HepG2 (cell line): ENCODE data around the gene SLC25A25. TPM values are rescaled to one million over a fixed set of nuclear protein-coding genes. Genes with fewer than 3 reads are reported as not detected.

Source experiments
- ATAC-seq: fragments of 200-7000 bp; cut with Tn5 transposase; 3 replicates; pipeline ENCODE4 v1.9.1; 2020; ENCODE audit warnings: mild to moderate bottlenecking, moderate library complexity
- BruUV-seq: library from RNA; stranded (reverse); fragments of 400-500 nt; replicated peaks from 2 replicates; lab custom pipeline; 2021; lab: Mats Ljungman, UMichigan
- CTCF ChIA-PET: fragments of 300-600 bp; formaldehyde crosslinking; extraction: SDS; loops from one replicate; lab custom pipeline; 2021; ENCODE audit warnings: low total read pairs, inconsistent platforms, low intra/inter-chr PET ratio; lab: Yijun Ruan, JAX
- POLR2A ChIA-PET: fragments of 350-600 bp; sonication (Branson Sonifier 250); formaldehyde crosslinking; loops from one replicate; lab custom pipeline; 2020; ENCODE audit warnings: antibody characterized with exemption, inconsistent platforms; lab: Yijun Ruan, JAX
- DNase-seq: peaks from one replicate; pipeline ENCODE4 v3.0.0-alpha.2; 2015; ENCODE audit warnings: low spot score
- FAIRE-seq: peaks from 3 replicates; lab custom pipeline; 2011; peaks lifted over from hg19 to GRCh38; lab: Jason Lieb, UNC
- H2AFZ ChIP-seq: one replicate; pipeline ENCODE4 v1.6.1; 2011; ENCODE audit warnings: low read length, inconsistent platforms
- H3K27ac ChIP-seq: fragments of 300-600 bp; 3 replicates; pipeline ENCODE4 v1.8.0; 2011; ENCODE audit warnings: mixed run types, mild to moderate bottlenecking, mixed read lengths, low read length, inconsistent platforms; ENCODE audit not compliant: insufficient read depth; ENCODE audit errors: extremely low read length
- H3K27me3 ChIP-seq, 2 experiments: fragments of 200-600 bp in 1 of 2; 2 replicates in 1 of 2; 3 replicates in 1 of 2; pipeline versions ENCODE4 v1.6.0 to v1.8.0; 2011; ENCODE audit warnings: low read length in 2 of 2, mild to moderate bottlenecking in 2 of 2, moderate library complexity in 2 of 2, inconsistent platforms in 1 of 2; ENCODE audit not compliant: insufficient read depth in 2 of 2, control insufficient read depth in 1 of 2
- H3K36me3 ChIP-seq, 2 experiments: fragments of 200-600 bp in 1 of 2; replicated peaks in 1 of 2; 2 replicates in 1 of 2; 3 replicates in 1 of 2; pipeline versions ENCODE4 v1.5.1 to v1.8.0; 2011; ENCODE audit warnings: low read length in 2 of 2, inconsistent platforms in 1 of 2; ENCODE audit not compliant: insufficient read depth in 2 of 2, control insufficient read depth in 1 of 2
- H3K4me1 ChIP-seq: 2 replicates; pipeline ENCODE4 v1.5.1; 2012; ENCODE audit warnings: low read length, inconsistent platforms; ENCODE audit not compliant: insufficient read depth
- H3K4me2 ChIP-seq: 2 replicates; pipeline ENCODE4 v1.6.0; 2011; ENCODE audit warnings: low read depth, low read length, inconsistent platforms
- H3K4me3 ChIP-seq, 3 experiments: fragments of 200-600 bp in 1 of 3; sonication (generic), shearing (Covaris generic) in 1 of 3; replicated peaks in 1 of 3; 2 replicates each; pipeline ENCODE4 v1.5.1; 2011 to 2016; ENCODE audit warnings: low read length in 3 of 3, inconsistent platforms in 2 of 3, low read depth in 2 of 3, mild to moderate bottlenecking in 2 of 3, control low read depth in 1 of 3, mixed read lengths in 1 of 3; ENCODE audit not compliant: insufficient read depth in 1 of 3
- H3K79me2 ChIP-seq: one replicate; pipeline ENCODE4 v1.6.1; 2011; ENCODE audit warnings: low read length, inconsistent platforms; ENCODE audit not compliant: insufficient read depth
- H3K9ac ChIP-seq: 2 replicates; pipeline ENCODE4 v1.6.0; 2011; ENCODE audit warnings: mild to moderate bottlenecking, low read depth, low read length, inconsistent platforms; ENCODE audit not compliant: insufficient read depth
- H3K9me3 ChIP-seq: 2 replicates; pipeline ENCODE4 v1.5.1; 2012; ENCODE audit warnings: mild to moderate bottlenecking, low read length
- H4K20me1 ChIP-seq: 2 replicates; pipeline ENCODE4 v1.6.0; 2011; ENCODE audit warnings: inconsistent platforms, mild to moderate bottlenecking, low read length, moderate library complexity; ENCODE audit not compliant: insufficient read depth
- GLMP ChIP-seq: sonication (generic); formaldehyde crosslinking; IDR thresholded peaks from 2 replicates; pipeline ENCODE4 v1.9.0; 2021; ENCODE audit warnings: missing genetic modification reagents, mild to moderate bottlenecking, borderline replicate concordance
- NFE2L2 ChIP-seq: fragments of 150-350 bp; IDR thresholded peaks from 2 replicates; pipeline ENCODE4 v1.6.1; 2014; ENCODE audit warnings: low read length
- NRL ChIP-seq: sonication (generic); formaldehyde crosslinking; IDR thresholded peaks from 2 replicates; pipeline ENCODE4 v1.5.0; 2020; ENCODE audit warnings: missing genetic modification reagents, mild to moderate bottlenecking, moderate library complexity, borderline replicate concordance
- POLR2A ChIP-seq, 2 experiments: IDR thresholded peaks; 2 replicates each; pipeline ENCODE4 v1.6.1; 2011; ENCODE audit warnings: low read depth in 2 of 2, low read length in 2 of 2, mild to moderate bottlenecking in 1 of 2, moderate library complexity in 1 of 2; ENCODE audit not compliant: insufficient read depth in 1 of 2
- RFX3 ChIP-seq: IDR thresholded peaks from 2 replicates; pipeline ENCODE4 v1.6.1; 2016; ENCODE audit warnings: missing biosample characterization, missing genetic modification reagents
- TFAP4 ChIP-seq: sonication (generic); IDR thresholded peaks from 2 replicates; pipeline ENCODE4 v1.6.1; 2016; ENCODE audit warnings: low read depth, borderline replicate concordance
- ZNF143 ChIP-seq: sonication (generic); formaldehyde crosslinking; IDR thresholded peaks from 2 replicates; pipeline ENCODE4 v1.4.0; 2020; ENCODE audit warnings: missing genetic modification reagents
- ZNF512 ChIP-seq: sonication (generic); formaldehyde crosslinking; IDR thresholded peaks from 2 replicates; pipeline ENCODE4 v1.4.0; 2020; ENCODE audit warnings: mild to moderate bottlenecking, missing genetic modification reagents
- ZNF570 ChIP-seq: sonication (generic); formaldehyde crosslinking; IDR thresholded peaks from 2 replicates; pipeline ENCODE4 v1.4.0; 2020; ENCODE audit warnings: mild to moderate bottlenecking, missing genetic modification reagents, borderline replicate concordance
- ZNF713 ChIP-seq: sonication (generic); formaldehyde crosslinking; IDR thresholded peaks from 2 replicates; pipeline ENCODE4 v1.4.0; 2020; ENCODE audit warnings: mild to moderate bottlenecking, missing genetic modification reagents
- ZNF788 ChIP-seq: sonication (generic); formaldehyde crosslinking; IDR thresholded peaks from 2 replicates; pipeline ENCODE4 v1.5.0; 2020; ENCODE audit warnings: mild to moderate bottlenecking, missing genetic modification reagents, borderline replicate concordance
- WGBS: methylation state at CpG from one replicate; pipeline ENCODE4 v1.1.6; 2017; ENCODE audit warnings: low lambda C conversion rate; 5-methylcytosine and 5-hydroxymethylcytosine counted together
- in situ Hi-C: cut with HindIII; loops from 2 replicates; pipeline ENCODE4 v1.10.0; 2017; ENCODE audit warnings: low pct_unique_long_range_greater_than_20kb; ENCODE audit not compliant: extremely low pct_ligation_motif_present
- intact Hi-C: fragments of 100-400 bp; cut with micrococcal nuclease; formaldehyde crosslinking; loops from one replicate; pipeline ENCODE4 v1.10.0; 2022; ENCODE audit not compliant: unreplicated experiment
- polyA plus RNA-seq, 8 experiments: library from polyadenylated mRNA; depleted of rRNA in 3 of 8; stranded (reverse) in 7 of 8; unstranded in 1 of 8; fragments of >200 nt; fragmentation: Illumina TruSeq in 4 of 8; extraction: Trizol in 4 of 8; gene quantifications; 2 replicates each; pipeline versions ENCODE4 v1.2.1 to v1.2.3, GENCODE V29; 2011 to 2016; ENCODE audit warnings: low read depth in 4 of 8, missing spikeins in 1 of 8, mixed read lengths in 1 of 8; ENCODE audit not compliant: insufficient read depth in 1 of 8
- total RNA-seq, 5 experiments: library from RNA; depleted of rRNA; stranded (reverse); fragments of >200 nt; fragmentation: Illumina TruSeq; extraction: Trizol; gene quantifications; 2 replicates each; pipeline ENCODE4 v1.2.3, GENCODE V29; 2016; ENCODE audit warnings: low read depth in 1 of 5

SLC25A25 gene
- total and polyA plus RNA-seq, 2 of the 13 experiments (the other 11 are each of a cell fraction or from before 2014, with no cell fraction given): 10.5 to 24.8 TPM

- ATAC-seq (no peak), DNase-seq (no peak), FAIRE-seq (no peak)
- H3K27me3 ChIP-seq: no peaks in the 10 kb centered on the region
- in situ Hi-C loops (no loop called here), intact Hi-C loops (no loop called here)
- peaks cover 0 to 2% of the 10 kb centered on the region in 2 experiments; a peak in 2 of 5 replicates for H3K36me3 ChIP-seq
- H3K4me3 ChIP-seq: no peak overlapping the region
- TF ChIP-seq RFX3 (CRISPR knock-in tag): no peak
- TF ChIP-seq NFE2L2: peak; percentile 32; the same call in 1 of the 2 replicates
- no peaks in the 10 kb centered on the region for H3K9me3 ChIP-seq
- no peaks in the 10 kb centered on the region for H4K20me1 ChIP-seq
- BruUV-seq: no TSS peak
- no peak overlapping the region for H3K27ac ChIP-seq
- no peak overlapping the region for H3K9ac ChIP-seq
- peaks cover 2% of the 10 kb centered on the region for H3K79me2 ChIP-seq
- WGBS: 91% methylated on average over 7 of the region's 7 CpGs
- POLR2A ChIA-PET: no interaction called here
- H3K4me2 ChIP-seq: no peak overlapping the region
- H2AFZ ChIP-seq: no peak overlapping the region
- CTCF ChIA-PET: no interaction called here
- H3K4me1 ChIP-seq: peaks cover 43% of the 10 kb centered on the region
Measured at GRCh38 chr9:128082151-128082550, 14.1 kb downstream of the SLC25A25 start.

- no peak overlapping the region for H3K4me2 ChIP-seq
- no peak for DNase-seq
- H3K9me3 ChIP-seq: no peaks in the 10 kb centered on the region
- intact Hi-C loops (no loop called here), in situ Hi-C loops (no loop called here)
- ChIA-PET CTCF (no interaction called here), POLR2A (no interaction called here)
- no peak for FAIRE-seq
- peaks cover 16% of the 10 kb centered on the region for H3K79me2 ChIP-seq
- no peaks in the 10 kb centered on the region for H4K20me1 ChIP-seq
- H3K27me3 ChIP-seq: no peaks in the 10 kb centered on the region
- no peak overlapping the region for H3K9ac ChIP-seq
- WGBS: 97% methylated on average over 4 of the region's 4 CpGs
- no peak for ATAC-seq
- no peak overlapping the region for H2AFZ ChIP-seq
- peaks cover 33% of the 10 kb centered on the region for H3K4me1 ChIP-seq
- H3K4me3 ChIP-seq: no peak overlapping the region
- no peak overlapping the region for H3K27ac ChIP-seq
- H3K36me3 ChIP-seq: no peaks in the 10 kb centered on the region; a peak in 1 of 5 replicates
- BruUV-seq: no TSS peak
- no peak for TF ChIP-seq NRL (CRISPR knock-in tag)
- TF ChIP-seq ZNF143: no peak
- no peak for TF ChIP-seq TFAP4
- TF ChIP-seq ZNF570 (CRISPR knock-in tag): no peak
- no peak for TF ChIP-seq POLR2A (IDR thresholded peaks at IDR 0.05; ENCODE audit: insufficient read depth in 1 of 2, low read depth in 2 of 2, low read length in 2 of 2)
- no peak for TF ChIP-seq GLMP
- TF ChIP-seq ZNF788: no peak
- no peak for TF ChIP-seq ZNF713 (CRISPR knock-in tag)
- TF ChIP-seq ZNF512 (CRISPR knock-in tag): no peak
Measured at GRCh38 chr9:128084746-128085145, 16.7 kb downstream of the SLC25A25 start.
